NT2/D1 (cell line): Measurements from ENCODE around the gene QKI.

Experiments
- SUZ12 ChIP-seq: IDR thresholded peaks from 2 replicates; pipeline ENCODE4 v1.6.1; 2011; ENCODE audit not compliant: insufficient read length, insufficient read depth; ENCODE audit errors: extremely low read depth
- YY1 ChIP-seq: IDR thresholded peaks from 2 replicates; pipeline ENCODE4 v1.6.1; 2011; ENCODE audit not compliant: insufficient read length, insufficient read depth

GRCh38 chr6:163504984-163505640, 90.6 kb downstream of the QKI start:
- no peak for TF ChIP-seq YY1
- no peak for TF ChIP-seq SUZ12
